Measurements from ENCODE around the gene TCF7L2.

- TF ChIP-seq GATA2 (IDR thresholded peaks at IDR 0.05; ENCODE audit: low read depth, low read length) (no peak), GATA3 (IDR thresholded peaks at IDR 0.05; ENCODE audit: low read depth, low read length) (no peak)
Measured at GRCh38 chr10:113047963-113048781, 98.1 kb downstream of the TCF7L2 start.

Measured in SH-SY5Y (cell line).